Hepatocyte (in vitro differentiated cells): Measurements from ENCODE around the gene NTRK3.

ENCODE experiments used
- EZH2phosphoT487 ChIP-seq: fragments of 200-600 bp; sonication (generic); IDR thresholded peaks from one replicate; pipeline ENCODE4 v1.6.1; 2018; ENCODE audit warnings: antibody characterized with exemption, mild to moderate bottlenecking, low read depth, moderate library complexity; ENCODE audit not compliant: unreplicated experiment, severe bottlenecking
- TF ChIP-seq, protein P1 (sequence below): fragments of 200-600 bp; sonication (generic); IDR thresholded peaks from 2 replicates; pipeline ENCODE4 v1.5.1; 2016; ENCODE audit warnings: antibody characterized with exemption, mild to moderate bottlenecking; ENCODE audit not compliant: poor library complexity

DNA sequence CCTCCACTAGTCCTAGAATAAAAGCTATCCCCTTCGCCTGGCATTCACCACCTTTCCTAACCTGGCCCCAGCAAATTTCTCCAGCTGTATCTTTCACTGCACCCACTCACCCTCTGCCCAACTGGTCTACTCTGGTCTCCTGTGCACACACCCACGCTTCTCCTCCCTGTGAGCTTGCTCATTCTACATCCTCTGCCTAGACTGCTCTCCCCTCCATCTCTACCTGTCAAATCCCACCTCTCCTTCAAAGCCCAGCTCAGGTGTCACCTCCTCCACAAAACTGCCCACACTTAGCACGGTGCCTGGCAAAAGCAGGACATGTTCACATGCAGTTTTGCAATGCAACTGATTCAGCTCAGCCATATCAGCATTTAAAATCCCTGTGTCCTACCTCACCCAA lies 45.8 kb upstream of the NTRK3 start:
- no peak for TF ChIP-seq EZH2phosphoT487
- TF ChIP-seq, protein P1, sequence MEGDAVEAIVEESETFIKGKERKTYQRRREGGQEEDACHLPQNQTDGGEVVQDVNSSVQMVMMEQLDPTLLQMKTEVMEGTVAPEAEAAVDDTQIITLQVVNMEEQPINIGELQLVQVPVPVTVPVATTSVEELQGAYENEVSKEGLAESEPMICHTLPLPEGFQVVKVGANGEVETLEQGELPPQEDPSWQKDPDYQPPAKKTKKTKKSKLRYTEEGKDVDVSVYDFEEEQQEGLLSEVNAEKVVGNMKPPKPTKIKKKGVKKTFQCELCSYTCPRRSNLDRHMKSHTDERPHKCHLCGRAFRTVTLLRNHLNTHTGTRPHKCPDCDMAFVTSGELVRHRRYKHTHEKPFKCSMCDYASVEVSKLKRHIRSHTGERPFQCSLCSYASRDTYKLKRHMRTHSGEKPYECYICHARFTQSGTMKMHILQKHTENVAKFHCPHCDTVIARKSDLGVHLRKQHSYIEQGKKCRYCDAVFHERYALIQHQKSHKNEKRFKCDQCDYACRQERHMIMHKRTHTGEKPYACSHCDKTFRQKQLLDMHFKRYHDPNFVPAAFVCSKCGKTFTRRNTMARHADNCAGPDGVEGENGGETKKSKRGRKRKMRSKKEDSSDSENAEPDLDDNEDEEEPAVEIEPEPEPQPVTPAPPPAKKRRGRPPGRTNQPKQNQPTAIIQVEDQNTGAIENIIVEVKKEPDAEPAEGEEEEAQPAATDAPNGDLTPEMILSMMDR = no peak
